ENCODE data around the gene EIF5A. TPM values are rescaled to one million over a fixed set of nuclear protein-coding genes. Genes with fewer than 3 reads are reported as not detected.
A peak's percentile ranks its signal among the peaks of the same experiment; 100 is the strongest.

Gene EIF5A
- polyA plus RNA-seq, 3 donors: 465 to 511 (median 485) TPM

DNA sequence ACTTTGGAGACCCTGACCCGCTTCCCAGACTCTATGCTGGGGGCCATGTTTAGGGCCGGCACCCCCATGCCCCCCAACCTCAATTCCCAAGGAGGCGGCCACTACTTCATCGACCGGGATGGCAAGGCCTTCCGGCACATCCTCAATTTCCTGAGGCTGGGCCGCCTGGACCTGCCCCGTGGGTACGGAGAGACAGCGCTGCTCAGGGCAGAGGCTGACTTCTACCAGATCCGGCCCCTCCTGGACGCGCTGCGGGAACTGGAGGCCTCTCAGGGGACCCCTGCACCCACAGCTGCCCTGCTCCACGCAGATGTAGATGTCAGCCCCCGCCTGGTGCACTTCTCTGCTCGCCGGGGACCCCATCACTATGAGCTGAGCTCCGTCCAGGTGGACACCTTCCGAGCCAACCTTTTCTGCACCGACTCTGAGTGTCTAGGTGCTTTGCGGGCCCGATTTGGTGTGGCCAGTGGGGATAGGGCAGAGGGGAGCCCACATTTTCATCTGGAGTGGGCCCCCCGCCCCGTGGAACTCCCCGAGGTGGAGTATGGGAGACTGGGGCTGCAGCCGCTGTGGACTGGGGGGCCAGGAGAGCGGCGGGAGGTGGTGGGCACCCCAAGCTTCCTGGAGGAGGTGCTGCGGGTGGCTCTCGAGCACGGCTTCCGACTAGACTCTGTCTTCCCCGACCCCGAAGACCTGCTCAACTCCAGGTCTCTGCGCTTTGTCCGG, 45.6 kb downstream of the EIF5A start:
- H3K79me2 ChIP-seq (ENCODE audit: insufficient read depth, low read length): no peaks in the 10 kb centered on the region
- Mint-ChIP-seq H3K36me3 (peaks cover 9 to 11% of the 10 kb centered on the region in 2 donors), H3K27me3 (ENCODE audit: low read depth in 3 of 3) (peaks cover 3 to 6% (median 3%) of the 10 kb centered on the region in 3 donors), H3K4me3 (peak overlapping the region; percentile 89 to 94), H3K27ac (peak overlapping the region in 2 of 7 donors; percentile 70 to 80), H3K4me1 (peaks cover 40% of the 10 kb centered on the region), H3K9me3 (peaks cover 0 to 2% (median 0%) of the 10 kb centered on the region in 7 donors)
- no peak overlapping the region for H3K9ac ChIP-seq (ENCODE audit: insufficient read depth, low read length, poor library complexity, severe bottlenecking)
- H3K4me1 ChIP-seq (ENCODE audit: control insufficient read depth in 1 of 2, insufficient read depth in 2 of 2, low read length in 2 of 2): peaks cover 28 to 54% of the 10 kb centered on the region in 2 donors
- WGBS (ENCODE audit: insufficient coverage): 96% methylated on average over 28 of the region's 37 CpGs
- peaks cover 30% of the 10 kb centered on the region for H4K20me1 ChIP-seq (ENCODE audit: insufficient read depth, low read length)
- H3K36me3 ChIP-seq (replicated peaks in 1 of 2; ENCODE audit: control insufficient read depth in 1 of 2, insufficient read depth in 2 of 2, low read length in 2 of 2): peaks cover 6 to 9% of the 10 kb centered on the region in 2 donors
- no peaks in the 10 kb centered on the region for H3K27me3 ChIP-seq (ENCODE audit: control insufficient read depth in 2 of 2, insufficient read depth in 2 of 2, low read length in 2 of 2)
- peak overlapping the region; percentile 91 for H3K4me2 ChIP-seq (replicated peaks; ENCODE audit: extremely low read depth, low read length, poor library complexity, severe bottlenecking)
- peak overlapping the region in 1 of 3 experiments; percentile 88 for H3K4me3 ChIP-seq (replicated peaks in 1 of 3; ENCODE audit: low read depth in 2 of 3, low read length in 3 of 3)
- H3K9me3 ChIP-seq (replicated peaks in 1 of 2; ENCODE audit: control insufficient read depth in 1 of 2, insufficient read depth in 1 of 2, low read length in 2 of 2): no peaks in the 10 kb centered on the region
- TF ChIP-seq, protein P1, sequence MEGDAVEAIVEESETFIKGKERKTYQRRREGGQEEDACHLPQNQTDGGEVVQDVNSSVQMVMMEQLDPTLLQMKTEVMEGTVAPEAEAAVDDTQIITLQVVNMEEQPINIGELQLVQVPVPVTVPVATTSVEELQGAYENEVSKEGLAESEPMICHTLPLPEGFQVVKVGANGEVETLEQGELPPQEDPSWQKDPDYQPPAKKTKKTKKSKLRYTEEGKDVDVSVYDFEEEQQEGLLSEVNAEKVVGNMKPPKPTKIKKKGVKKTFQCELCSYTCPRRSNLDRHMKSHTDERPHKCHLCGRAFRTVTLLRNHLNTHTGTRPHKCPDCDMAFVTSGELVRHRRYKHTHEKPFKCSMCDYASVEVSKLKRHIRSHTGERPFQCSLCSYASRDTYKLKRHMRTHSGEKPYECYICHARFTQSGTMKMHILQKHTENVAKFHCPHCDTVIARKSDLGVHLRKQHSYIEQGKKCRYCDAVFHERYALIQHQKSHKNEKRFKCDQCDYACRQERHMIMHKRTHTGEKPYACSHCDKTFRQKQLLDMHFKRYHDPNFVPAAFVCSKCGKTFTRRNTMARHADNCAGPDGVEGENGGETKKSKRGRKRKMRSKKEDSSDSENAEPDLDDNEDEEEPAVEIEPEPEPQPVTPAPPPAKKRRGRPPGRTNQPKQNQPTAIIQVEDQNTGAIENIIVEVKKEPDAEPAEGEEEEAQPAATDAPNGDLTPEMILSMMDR (IDR thresholded peaks at IDR 0.05): no peak
- no peak overlapping the region for H2AFZ ChIP-seq (ENCODE audit: insufficient read depth, low read depth, low read length, poor library complexity, severe bottlenecking)
- H3K27ac ChIP-seq (ENCODE audit: low read depth in 1 of 2, low read length in 2 of 2): no peak overlapping the region
- intact Hi-C loops (cut with micrococcal nuclease): loop anchor here (5.0 to 10.0 kb wide), 3 partner anchors 39 to 212 kb away; partner anchors contain the start of genes PLSCR3 (in 1 of the 2), POLR2A (in 1 of the 2), SENP3 (in 1 of the 2) and SLC35G6 (in 1 of the 2)
- no peak for DNase-seq

DNA sequence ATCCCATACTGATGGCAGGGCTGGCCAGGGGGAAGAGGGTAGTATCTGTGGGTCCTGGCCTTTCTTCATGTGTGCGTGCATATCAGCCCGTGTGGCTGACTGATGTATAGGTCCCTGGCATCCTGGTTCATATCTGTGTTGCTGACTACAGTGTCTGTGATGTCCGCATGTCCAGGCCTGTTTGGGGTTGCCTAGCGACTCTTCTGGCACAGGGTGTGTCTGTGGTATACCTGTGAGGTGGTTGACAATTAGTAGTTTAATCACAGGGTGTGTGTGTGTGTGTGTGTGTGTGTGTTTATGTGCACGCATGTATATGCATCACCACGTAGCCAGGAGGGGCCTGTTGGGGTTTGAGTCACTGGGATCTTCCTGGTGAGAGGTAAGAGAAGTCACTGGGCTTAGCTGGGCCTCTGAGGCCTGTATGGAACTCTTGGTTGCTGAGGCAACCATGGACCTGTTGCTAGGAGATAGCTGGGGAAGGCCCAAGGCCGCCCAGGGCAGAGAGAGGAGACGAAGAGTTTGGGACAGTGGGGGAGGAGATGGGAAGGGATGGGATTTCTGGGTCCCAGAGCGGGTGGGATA, 46.9 kb downstream of the EIF5A start:
- no peak overlapping the region for H3K4me3 Mint-ChIP-seq
- H3K4me1 Mint-ChIP-seq: peaks cover 40% of the 10 kb centered on the region
- Histone ChIP-seq H3K27ac (ENCODE audit: low read depth in 1 of 2, low read length in 2 of 2) (no peak overlapping the region), H3K36me3 (replicated peaks in 1 of 2; ENCODE audit: control insufficient read depth in 1 of 2, insufficient read depth in 2 of 2, low read length in 2 of 2) (no peaks in the 10 kb centered on the region), H3K4me1 (ENCODE audit: control insufficient read depth in 1 of 2, insufficient read depth in 2 of 2, low read length in 2 of 2) (peaks cover 28 to 54% of the 10 kb centered on the region in 2 donors), H3K9me3 (replicated peaks in 1 of 2; ENCODE audit: control insufficient read depth in 1 of 2, insufficient read depth in 1 of 2, low read length in 2 of 2) (no peaks in the 10 kb centered on the region), H2AFZ (ENCODE audit: insufficient read depth, low read depth, low read length, poor library complexity, severe bottlenecking) (no peak overlapping the region), H3K79me2 (ENCODE audit: insufficient read depth, low read length) (no peaks in the 10 kb centered on the region), H3K4me3 (replicated peaks in 1 of 3; ENCODE audit: low read depth in 2 of 3, low read length in 3 of 3) (no peak overlapping the region), H3K27me3 (ENCODE audit: control insufficient read depth in 2 of 2, insufficient read depth in 2 of 2, low read length in 2 of 2) (no peaks in the 10 kb centered on the region), H3K4me2 (replicated peaks; ENCODE audit: extremely low read depth, low read length, poor library complexity, severe bottlenecking) (no peak overlapping the region), H4K20me1 (ENCODE audit: insufficient read depth, low read length) (peaks cover 21% of the 10 kb centered on the region), H3K9ac (ENCODE audit: insufficient read depth, low read length, poor library complexity, severe bottlenecking) (no peak overlapping the region)
- peaks cover 0 to 2% (median 0%) of the 10 kb centered on the region in 7 donors for H3K9me3 Mint-ChIP-seq
- no peak for DNase-seq
- TF ChIP-seq, protein P1 (IDR thresholded peaks at IDR 0.05): no peak
- peaks cover 0 to 3% of the 10 kb centered on the region in 2 donors for H3K36me3 Mint-ChIP-seq
- H3K27me3 Mint-ChIP-seq (ENCODE audit: low read depth in 3 of 3): peaks cover 3 to 6% (median 4%) of the 10 kb centered on the region in 3 donors
- WGBS (ENCODE audit: insufficient coverage): 93% methylated on average over 6 of the region's 9 CpGs
- intact Hi-C loops (cut with micrococcal nuclease): loop anchor here (5.0 to 10.0 kb wide), 3 partner anchors 38 to 210 kb away; partner anchors contain the start of genes PLSCR3 (in 1 of the 2), POLR2A (in 1 of the 2), SENP3 (in 1 of the 2) and SLC35G6 (in 1 of the 2)
- H3K27ac Mint-ChIP-seq: peak overlapping the region in 2 of 7 donors; percentile 1 to 16

Data from CD14-positive monocyte (primary cell).